ENCODE measurements around the gene MRGPRF.

- TF ChIP-seq CTCF (IDR thresholded peaks at IDR 0.05) (no peak), POLR2A (IDR thresholded peaks at IDR 0.05) (no peak)
These were observed 39.5 kb upstream of the MRGPRF start for GRCh38 chr11:69052343-69053168.
